HepG2 (cell line): ENCODE measurements around the gene ADGRE3. TPM values are rescaled to one million over a fixed set of nuclear protein-coding genes. Genes with fewer than 3 reads are reported as not detected.
A peak's percentile ranks its signal among the peaks of the same experiment; 100 is the strongest.

Experiments used
- ARHGAP35 ChIP-seq: sonication (generic); formaldehyde crosslinking; IDR thresholded peaks from 2 replicates; pipeline ENCODE4 v1.9.0; 2022; ENCODE audit warnings: mild to moderate bottlenecking, inconsistent platforms, moderate library complexity, missing genetic modification reagents, borderline replicate concordance
- CBX2 ChIP-seq, 2 experiments: fragments of 200-600 bp in 1 of 2; sonication (generic); formaldehyde crosslinking in 1 of 2; IDR thresholded peaks; 2 replicates each; pipeline versions ENCODE4 v1.7.0 to v1.8.1; 2018 to 2022; ENCODE audit warnings: low read depth in 2 of 2, low read length in 1 of 2, mild to moderate bottlenecking in 1 of 2, missing genetic modification reagents in 1 of 2
- CEBPG ChIP-seq: IDR thresholded peaks from 2 replicates; pipeline ENCODE4 v1.6.1; 2016
- EHMT2 ChIP-seq: fragments of 200-600 bp; sonication (generic); IDR thresholded peaks from 2 replicates; pipeline ENCODE4 v1.7.0; 2017; ENCODE audit warnings: antibody characterized with exemption, low read depth, low read length, borderline replicate concordance
- EP300 ChIP-seq, 3 experiments: sonication (generic) in 1 of 3; formaldehyde crosslinking in 1 of 3; IDR thresholded peaks; 2 replicates each; pipeline versions ENCODE4 v1.5.1 to v1.6.1; 2011 to 2020; ENCODE audit warnings: low read depth in 2 of 3, low read length in 2 of 3, borderline replicate concordance in 1 of 3, improper control_type of control experiment in 1 of 3, mild to moderate bottlenecking in 1 of 3, missing genetic modification reagents in 1 of 3, moderate library complexity in 1 of 3
- FOXA3 ChIP-seq: IDR thresholded peaks from 2 replicates; pipeline ENCODE4 v1.6.1; 2016; ENCODE audit warnings: missing genetic modification reagents, missing compliant biosample characterization
- FOXP1 ChIP-seq, 2 experiments: fragments of 450-650 bp in 1 of 2; IDR thresholded peaks; 2 replicates each; pipeline ENCODE4 v1.6.1; 2017 to 2018; ENCODE audit warnings: antibody characterized with exemption in 1 of 2
- GLI4 ChIP-seq: sonication (generic); formaldehyde crosslinking; IDR thresholded peaks from 2 replicates; pipeline ENCODE4 v1.5.1; 2020; ENCODE audit warnings: missing genetic modification reagents, mild to moderate bottlenecking, moderate library complexity, borderline replicate concordance
- JUN ChIP-seq: sonication (generic); formaldehyde crosslinking; IDR thresholded peaks from 2 replicates; pipeline ENCODE4 v1.4.0; 2020; ENCODE audit warnings: mild to moderate bottlenecking, missing genetic modification reagents
- MAFG ChIP-seq: sonication (generic); formaldehyde crosslinking; IDR thresholded peaks from 2 replicates; pipeline ENCODE4 v1.5.1; 2020; ENCODE audit warnings: mild to moderate bottlenecking, missing genetic modification reagents
- MLXIP ChIP-seq: sonication (generic); formaldehyde crosslinking; IDR thresholded peaks from 2 replicates; pipeline ENCODE4 v1.9.0; 2021; ENCODE audit warnings: missing genetic modification reagents, borderline replicate concordance
- PHF21A ChIP-seq: sonication (generic); formaldehyde crosslinking; IDR thresholded peaks from 2 replicates; pipeline ENCODE4 v1.5.0; 2020; ENCODE audit warnings: mild to moderate bottlenecking, missing genetic modification reagents
- PTBP1 ChIP-seq: fragments of 200-400 bp; formaldehyde crosslinking; IDR thresholded peaks from 2 replicates; pipeline ENCODE4 v1.6.1; 2018; ENCODE audit warnings: low read length, low read depth; ENCODE audit not compliant: poor library complexity, severe bottlenecking
- STAG1 ChIP-seq: sonication (generic); formaldehyde crosslinking; IDR thresholded peaks from 2 replicates; pipeline ENCODE4 v1.4.0; 2020; ENCODE audit warnings: missing genetic modification reagents
- TAF15 ChIP-seq: fragments of 200-400 bp; formaldehyde crosslinking; IDR thresholded peaks from one replicate; pipeline ENCODE4 v1.6.1; 2018; ENCODE audit warnings: mild to moderate bottlenecking, low read depth, low read length; ENCODE audit not compliant: poor library complexity, severe bottlenecking
- TFDP1 ChIP-seq: IDR thresholded peaks from 2 replicates; pipeline ENCODE4 v1.6.1; 2016; ENCODE audit warnings: missing compliant biosample characterization, missing genetic modification reagents, borderline replicate concordance
- THAP11 ChIP-seq: IDR thresholded peaks from 2 replicates; pipeline ENCODE4 v1.6.1; 2016; ENCODE audit warnings: missing biosample characterization, missing genetic modification reagents
- ZMAT3 ChIP-seq: sonication (generic); formaldehyde crosslinking; conservative IDR thresholded peaks from 2 replicates; pipeline ENCODE4 v1.7.0; 2021; ENCODE audit warnings: missing genetic modification reagents
- ZNF383 ChIP-seq: sonication (generic); formaldehyde crosslinking; IDR thresholded peaks from 2 replicates; pipeline ENCODE4 v1.4.0; 2020; ENCODE audit warnings: missing genetic modification reagents, mild to moderate bottlenecking, borderline replicate concordance
- ZNF609 ChIP-seq: sonication (generic); formaldehyde crosslinking; IDR thresholded peaks from 2 replicates; pipeline ENCODE4 v1.4.0; 2020; ENCODE audit warnings: mild to moderate bottlenecking, missing genetic modification reagents, borderline replicate concordance
- ZNF878 ChIP-seq: sonication (generic); formaldehyde crosslinking; IDR thresholded peaks from 2 replicates; pipeline ENCODE4 v1.8.1; 2023; ENCODE audit warnings: mild to moderate bottlenecking, missing genetic modification reagents, moderate library complexity
- polyA plus RNA-seq, 8 experiments: library from polyadenylated mRNA; depleted of rRNA in 3 of 8; stranded (reverse) in 7 of 8; unstranded in 1 of 8; fragments of >200 nt; fragmentation: Illumina TruSeq in 4 of 8; extraction: Trizol in 4 of 8; gene quantifications; 2 replicates each; pipeline versions ENCODE4 v1.2.1 to v1.2.3, GENCODE V29; 2011 to 2016; ENCODE audit warnings: low read depth in 4 of 8, missing spikeins in 1 of 8, mixed read lengths in 1 of 8; ENCODE audit not compliant: insufficient read depth in 1 of 8
- total RNA-seq, 5 experiments: library from RNA; depleted of rRNA; stranded (reverse); fragments of >200 nt; fragmentation: Illumina TruSeq; extraction: Trizol; gene quantifications; 2 replicates each; pipeline ENCODE4 v1.2.3, GENCODE V29; 2016; ENCODE audit warnings: low read depth in 1 of 5

ADGRE3 gene
- total and polyA plus RNA-seq, 2 of the 13 experiments (the other 11 are each of a cell fraction or from before 2014, with no cell fraction given) = not detected

GRCh38 chr19:14616407-14616806, 58.2 kb downstream of the ADGRE3 start (continued):
- TF ChIP-seq FOXA3 (CRISPR knock-in tag) = peak; percentile 67
- no peak for TF ChIP-seq ZNF383 (CRISPR knock-in tag)
- TF ChIP-seq STAG1 (CRISPR knock-in tag) = no peak
- TF ChIP-seq ARHGAP35 (CRISPR knock-in tag) = no peak
- no peak for TF ChIP-seq TFDP1
- TF ChIP-seq MAFG (CRISPR knock-in tag) = no peak
- no peak for TF ChIP-seq MLXIP
- TF ChIP-seq JUN (CRISPR knock-in tag) = no peak
- peak; percentile 35; the same call in 1 of the 2 replicates for TF ChIP-seq PHF21A
- TF ChIP-seq TAF15 = no peak
- no peak for TF ChIP-seq CBX2 (IDR thresholded peaks at IDR 0.05; ENCODE audit: low read depth, low read length)
- TF ChIP-seq CBX2 (CRISPR knock-in tag; IDR thresholded peaks at IDR 0.05; ENCODE audit: low read depth) = no peak
- TF ChIP-seq ZNF609 = no peak
- peak; percentile 90 for TF ChIP-seq CEBPG
- TF ChIP-seq THAP11 = peak; percentile 50; the same call in 1 of the 2 replicates
- no peak for TF ChIP-seq GLI4
- TF ChIP-seq EP300 (IDR thresholded peaks at IDR 0.05; ENCODE audit: low read depth in 2 of 2, low read length in 2 of 2) = peak in 1 of 2 experiments; percentile 66; a peak in 1 of 4 replicates
- no peak for TF ChIP-seq EP300 (CRISPR knock-in tag; IDR thresholded peaks at IDR 0.05; ENCODE audit: borderline replicate concordance)
- TF ChIP-seq PTBP1 = no peak
- no peak for TF ChIP-seq ZNF878 (CRISPR knock-in tag)
- TF ChIP-seq EHMT2 = peak; percentile 61; the same call in 1 of the 2 replicates
- no peak for TF ChIP-seq ZMAT3
- TF ChIP-seq FOXP1 (IDR thresholded peaks at IDR 0.05) = no peak; the same call in 1 of the 2 replicates
- TF ChIP-seq FOXP1 (CRISPR knock-in tag; IDR thresholded peaks at IDR 0.05) = 0 out of 2 replicates have a peak, but pooled peaks have one; percentile 37
